ENCODE data around the gene RAP1GDS1. TPM values are rescaled to one million over a fixed set of nuclear protein-coding genes. Genes with fewer than 3 reads are reported as not detected.

RAP1GDS1 gene
- total and polyA plus RNA-seq, 2 of the 4 experiments (the other 2 are of a cell fraction), result 29.0 to 85.1 TPM

DNA sequence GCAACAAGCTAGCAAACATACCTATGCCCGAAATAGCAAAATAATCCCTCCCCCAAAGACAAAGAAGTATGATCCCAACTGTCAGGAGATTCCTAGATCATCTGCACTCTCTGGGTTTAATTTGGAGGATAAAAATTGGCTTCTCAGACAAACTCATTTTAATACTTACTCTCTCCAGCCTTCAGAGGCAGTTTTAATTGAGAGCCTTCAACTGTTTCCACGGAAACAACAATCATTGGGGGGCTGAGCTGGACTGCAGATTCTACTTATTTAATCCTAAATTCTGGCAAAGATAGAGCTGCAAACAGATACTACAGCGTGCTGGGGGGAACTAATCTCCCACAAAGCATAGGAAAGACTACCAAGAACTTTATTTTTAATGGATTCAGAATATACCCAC lies 229.1 kb downstream of the RAP1GDS1 start:
- TF ChIP-seq, protein P1, sequence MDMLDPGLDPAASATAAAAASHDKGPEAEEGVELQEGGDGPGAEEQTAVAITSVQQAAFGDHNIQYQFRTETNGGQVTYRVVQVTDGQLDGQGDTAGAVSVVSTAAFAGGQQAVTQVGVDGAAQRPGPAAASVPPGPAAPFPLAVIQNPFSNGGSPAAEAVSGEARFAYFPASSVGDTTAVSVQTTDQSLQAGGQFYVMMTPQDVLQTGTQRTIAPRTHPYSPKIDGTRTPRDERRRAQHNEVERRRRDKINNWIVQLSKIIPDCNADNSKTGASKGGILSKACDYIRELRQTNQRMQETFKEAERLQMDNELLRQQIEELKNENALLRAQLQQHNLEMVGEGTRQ (IDR thresholded peaks at IDR 0.05; ENCODE audit: low read depth, low read length), result no peak
- TF ChIP-seq RCOR1 (IDR thresholded peaks at IDR 0.05; ENCODE audit: insufficient replicate concordance, low read length), result no peak
- no peak for TF ChIP-seq SMC3 (IDR thresholded peaks at IDR 0.05; ENCODE audit: low read depth, low read length)
- TF ChIP-seq NFE2L2 (IDR thresholded peaks at IDR 0.05; ENCODE audit: low read depth, low read length), result no peak
- TF ChIP-seq, protein P2, sequence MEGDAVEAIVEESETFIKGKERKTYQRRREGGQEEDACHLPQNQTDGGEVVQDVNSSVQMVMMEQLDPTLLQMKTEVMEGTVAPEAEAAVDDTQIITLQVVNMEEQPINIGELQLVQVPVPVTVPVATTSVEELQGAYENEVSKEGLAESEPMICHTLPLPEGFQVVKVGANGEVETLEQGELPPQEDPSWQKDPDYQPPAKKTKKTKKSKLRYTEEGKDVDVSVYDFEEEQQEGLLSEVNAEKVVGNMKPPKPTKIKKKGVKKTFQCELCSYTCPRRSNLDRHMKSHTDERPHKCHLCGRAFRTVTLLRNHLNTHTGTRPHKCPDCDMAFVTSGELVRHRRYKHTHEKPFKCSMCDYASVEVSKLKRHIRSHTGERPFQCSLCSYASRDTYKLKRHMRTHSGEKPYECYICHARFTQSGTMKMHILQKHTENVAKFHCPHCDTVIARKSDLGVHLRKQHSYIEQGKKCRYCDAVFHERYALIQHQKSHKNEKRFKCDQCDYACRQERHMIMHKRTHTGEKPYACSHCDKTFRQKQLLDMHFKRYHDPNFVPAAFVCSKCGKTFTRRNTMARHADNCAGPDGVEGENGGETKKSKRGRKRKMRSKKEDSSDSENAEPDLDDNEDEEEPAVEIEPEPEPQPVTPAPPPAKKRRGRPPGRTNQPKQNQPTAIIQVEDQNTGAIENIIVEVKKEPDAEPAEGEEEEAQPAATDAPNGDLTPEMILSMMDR (conservative IDR thresholded peaks at IDR 0.05; ENCODE audit: low read depth, low read length), result no peak
- TF ChIP-seq FOS (IDR thresholded peaks at IDR 0.05; ENCODE audit: low read depth, low read length), result no peak
- TF ChIP-seq CHD1 (IDR thresholded peaks at IDR 0.05; ENCODE audit: low read depth, low read length), result no peak
- no peak for TF ChIP-seq BHLHE40 (IDR thresholded peaks at IDR 0.05; ENCODE audit: low read depth, low read length)
- ATAC-seq (ENCODE audit: low read depth), result no peak
- no peak overlapping the region for H3K27ac ChIP-seq (ENCODE audit: insufficient read depth, low read length)
- H3K4me2 ChIP-seq (ENCODE audit: low read depth, low read length), result no peak overlapping the region
- H2AK5ac ChIP-seq (ENCODE audit: low read depth, low read length), result no peak overlapping the region
- H3K14ac ChIP-seq (replicated peaks; ENCODE audit: low read depth, low read length), result no peak overlapping the region
- CTCF ChIA-PET, result no interaction called here
- H4K91ac ChIP-seq (ENCODE audit: insufficient read depth, low read depth, low read length), result no peak overlapping the region
- H3K79me1 ChIP-seq (ENCODE audit: low read depth in 1 of 2, low read length in 2 of 2), result peaks cover 37 to 55% of the 10 kb centered on the region in 2 experiments
- peak overlapping the region; percentile 15; the same call in 1 of the 2 replicates for H3K4ac ChIP-seq (ENCODE audit: low read depth, low read length)
- H3K23ac ChIP-seq (ENCODE audit: low read depth, low read length), result no peak overlapping the region
- H3K9me3 ChIP-seq (ENCODE audit: control insufficient read depth, insufficient read depth, low read length), result no peaks in the 10 kb centered on the region
- peaks cover 6% of the 10 kb centered on the region for H3K9me1 ChIP-seq (ENCODE audit: insufficient read depth, low read length)
- no TSS peak for BruUV-seq (replicated peaks)
- H2BK15ac ChIP-seq (ENCODE audit: low read depth, low read length), result no peak overlapping the region
- intact Hi-C loops (cut with micrococcal nuclease), result no loop called here
- H2AK9ac ChIP-seq (replicated peaks; ENCODE audit: low read depth, low read length, poor library complexity), result no peak overlapping the region
- H2BK20ac ChIP-seq (ENCODE audit: low read depth, low read length), result no peak overlapping the region; the same call in 1 of the 2 replicates
- 0 out of 2 replicates have a peak, but pooled peaks cover 4% of the 10 kb centered on the region for H4K20me1 ChIP-seq (ENCODE audit: insufficient read depth, low read length)
- no peak overlapping the region for H3K4me3 ChIP-seq (ENCODE audit: insufficient read depth, low read depth, low read length)
- H2BK120ac ChIP-seq (ENCODE audit: low read depth, low read length), result peak overlapping the region; percentile 35
- peaks cover 5% of the 10 kb centered on the region for H3K36me3 ChIP-seq (ENCODE audit: control insufficient read depth, insufficient read depth, low read length)
- H3K18ac ChIP-seq (ENCODE audit: low read depth, low read length), result no peak overlapping the region
- WGBS, 2 experiments (ENCODE audit: extremely low coverage in 2 of 2, insufficient read length in 1 of 2), result 83% methylated on average over 1 of the region's 3 CpGs; no CpG with 5 or more reads in 1 of the 2 experiments
- H4K5ac ChIP-seq (ENCODE audit: low read depth, low read length), result no peak overlapping the region
- H3K4me1 ChIP-seq (ENCODE audit: control insufficient read depth, insufficient read depth, low read length), result peaks cover 14% of the 10 kb centered on the region
- POLR2A ChIA-PET (ENCODE audit: unreplicated experiment), result no interaction called here
- H3K9ac ChIP-seq (ENCODE audit: low read depth, low read length), result no peak overlapping the region
- in situ Hi-C loops (cut with MboI; ENCODE audit: low sequenced_read_pairs), result no loop called here
- no peak overlapping the region for H3K56ac ChIP-seq (ENCODE audit: extremely low read depth, insufficient read depth, low read length)
- DNase-seq, result no peak
- H3K27me3 ChIP-seq (ENCODE audit: control insufficient read depth, insufficient read depth, low read length), result no peaks in the 10 kb centered on the region
- no peak overlapping the region for H2BK5ac ChIP-seq (ENCODE audit: low read depth, low read length, poor library complexity, severe bottlenecking)
- H4K8ac ChIP-seq (ENCODE audit: low read depth in 2 of 2, low read length in 2 of 2), result no peak overlapping the region
- H2AFZ ChIP-seq (replicated peaks; ENCODE audit: low read length, poor library complexity), result no peak overlapping the region
- dilution Hi-C loops (cut with HindIII; ENCODE audit: low sequenced_read_pairs, unreplicated experiment), result no loop called here

All from IMR-90 (cell line).